CD4-positive, alpha-beta T cell treated with Interleukin-15 for 1 hour (primary cell): ENCODE measurements around the gene CCT7.
"Not testable (repeated sequence)": the region's sequence is repeated elsewhere in the genome, so short reads cannot be mapped to it uniquely, and the experiment has no call there.

Experiments
- DNase-seq: peaks from one replicate; pipeline ENCODE4 v3.0.0-alpha.2; 2020

Gene CCT7

GRCh38 chr2:73233932-73234832 lies at the start of gene CCT7:
TSS of gene CCT7 (plus strand) at chr2:73234308. CDS start at chr2:73234379, 71 bp downstream.
- peak; percentile 90 for DNase-seq

DNA sequence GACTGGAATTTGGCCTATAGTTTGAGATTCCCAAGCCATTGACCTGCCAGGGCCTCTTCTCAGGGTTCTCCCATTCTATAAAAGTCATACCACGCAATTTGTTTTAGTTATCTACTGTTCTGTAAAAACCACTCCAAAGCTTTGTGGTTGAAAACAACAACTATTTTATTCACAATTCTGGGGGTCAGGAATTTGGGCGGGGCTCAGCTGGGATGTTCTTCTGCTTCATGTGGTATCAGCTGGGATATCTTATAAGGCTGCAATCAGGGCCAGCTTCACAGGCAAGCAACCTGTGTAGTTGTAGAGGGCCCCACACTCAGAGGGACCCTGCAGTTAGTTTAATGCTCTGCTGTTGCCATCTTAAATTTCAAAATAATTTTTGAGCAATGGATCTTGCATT lies 48.1 kb upstream of the CCT7 start:
- DNase-seq = no peak

- no peak for DNase-seq
Measured at GRCh38 chr2:73187549-73187948, 46.6 kb upstream of the CCT7 start.

DNA sequence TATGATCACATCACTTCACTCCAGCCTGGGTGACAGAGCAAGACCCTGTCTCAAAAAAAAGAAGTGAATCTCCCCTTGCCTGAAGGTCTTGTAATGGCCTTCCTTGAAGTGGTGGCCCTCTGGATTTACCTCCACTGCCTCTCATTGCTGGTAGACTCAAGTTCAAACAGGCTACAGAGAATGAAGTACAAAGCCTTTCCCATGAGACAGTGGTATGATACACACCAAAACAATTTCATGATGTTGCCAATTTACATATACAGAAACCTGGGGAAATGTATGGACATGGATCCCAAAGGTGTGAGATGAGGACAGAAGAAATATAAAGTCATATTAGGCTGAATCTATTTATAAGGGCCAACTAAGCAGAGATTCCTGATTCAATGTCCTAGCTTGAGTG lies 36.5 kb upstream of the CCT7 start:
- DNase-seq = no peak

- DNase-seq = not testable (repeated sequence)
Measured at GRCh38 chr2:73200281-73200680, 33.8 kb upstream of the CCT7 start.

- DNase-seq = no peak
Measured at GRCh38 chr2:73202156-73203054, 31.7 kb upstream of the CCT7 start, which contains the start of gene NOTO. TSS of gene NOTO (plus strand) at chr2:73202574. CDS start at chr2:73202667, 93 bp downstream.

GRCh38 chr2:73203055-73203681 lies 30.9 kb upstream of the CCT7 start:
- DNase-seq = no peak

GRCh38 chr2:73205611-73206010 lies 28.5 kb upstream of the CCT7 start:
- no peak for DNase-seq

- DNase-seq = no peak
Measured at GRCh38 chr2:73208258-73208657, 25.9 kb upstream of the CCT7 start.

DNA sequence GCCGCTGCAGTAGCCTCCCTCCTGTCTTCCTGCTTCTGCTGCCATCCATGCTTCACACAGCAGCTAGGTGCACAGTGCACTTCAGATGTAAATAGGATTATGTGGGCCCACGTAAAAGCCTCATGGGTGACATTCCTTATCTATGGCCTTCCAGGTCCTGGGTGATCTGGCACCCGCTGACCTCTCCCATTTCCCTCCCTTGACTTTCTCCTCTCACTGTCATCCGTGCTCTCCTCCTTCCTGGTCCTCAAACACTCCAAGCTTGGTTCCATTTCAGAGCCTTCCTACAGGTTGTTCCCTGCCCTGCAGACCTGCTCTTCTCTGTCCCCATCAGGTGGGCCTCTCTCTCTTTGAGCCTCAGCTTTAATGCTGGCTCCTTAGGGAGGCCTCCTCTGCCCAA lies 24.1 kb upstream of the CCT7 start:
- no peak for DNase-seq

GRCh38 chr2:73210696-73211095 lies 23.4 kb upstream of the CCT7 start:
- DNase-seq = no peak

- DNase-seq = no peak
Measured at GRCh38 chr2:73212098-73212447, 22.0 kb upstream of the CCT7 start.

DNA sequence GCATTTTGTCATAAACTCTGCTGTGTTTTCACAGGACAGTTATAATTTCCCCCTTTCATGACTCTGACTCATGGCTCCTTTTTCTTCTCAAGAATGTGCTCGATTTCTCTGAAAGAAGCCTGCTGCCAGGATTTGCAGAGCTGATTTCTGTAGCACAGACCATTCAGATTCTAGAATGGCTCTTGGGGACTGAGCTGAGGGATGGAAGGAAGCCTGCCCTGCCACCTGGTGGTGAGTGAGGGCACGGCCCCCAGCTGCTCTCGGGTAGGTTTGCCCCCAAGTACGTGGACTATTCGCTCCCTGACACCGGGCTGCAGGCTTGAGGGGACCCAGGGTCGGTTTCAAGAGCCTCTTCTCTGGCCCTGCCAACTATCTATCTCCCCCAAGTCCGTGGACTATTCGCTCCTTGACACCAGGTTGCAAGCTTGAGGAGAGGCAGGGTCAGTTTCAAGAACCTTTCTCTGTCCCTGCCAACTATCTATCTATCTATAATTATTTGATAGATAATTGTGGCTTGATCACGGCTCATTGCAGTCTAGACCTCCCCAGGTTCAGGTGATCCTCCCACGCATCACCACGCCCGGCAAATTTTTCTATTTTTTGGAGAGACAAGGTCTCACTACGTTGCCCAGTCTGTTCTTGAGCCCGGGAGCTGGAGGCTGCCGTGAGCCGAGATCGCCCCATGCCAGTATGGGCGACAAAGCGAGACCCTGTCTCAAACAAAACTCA lies 21.5 kb upstream of the CCT7 start:
- DNase-seq = peak; percentile 66

DNA sequence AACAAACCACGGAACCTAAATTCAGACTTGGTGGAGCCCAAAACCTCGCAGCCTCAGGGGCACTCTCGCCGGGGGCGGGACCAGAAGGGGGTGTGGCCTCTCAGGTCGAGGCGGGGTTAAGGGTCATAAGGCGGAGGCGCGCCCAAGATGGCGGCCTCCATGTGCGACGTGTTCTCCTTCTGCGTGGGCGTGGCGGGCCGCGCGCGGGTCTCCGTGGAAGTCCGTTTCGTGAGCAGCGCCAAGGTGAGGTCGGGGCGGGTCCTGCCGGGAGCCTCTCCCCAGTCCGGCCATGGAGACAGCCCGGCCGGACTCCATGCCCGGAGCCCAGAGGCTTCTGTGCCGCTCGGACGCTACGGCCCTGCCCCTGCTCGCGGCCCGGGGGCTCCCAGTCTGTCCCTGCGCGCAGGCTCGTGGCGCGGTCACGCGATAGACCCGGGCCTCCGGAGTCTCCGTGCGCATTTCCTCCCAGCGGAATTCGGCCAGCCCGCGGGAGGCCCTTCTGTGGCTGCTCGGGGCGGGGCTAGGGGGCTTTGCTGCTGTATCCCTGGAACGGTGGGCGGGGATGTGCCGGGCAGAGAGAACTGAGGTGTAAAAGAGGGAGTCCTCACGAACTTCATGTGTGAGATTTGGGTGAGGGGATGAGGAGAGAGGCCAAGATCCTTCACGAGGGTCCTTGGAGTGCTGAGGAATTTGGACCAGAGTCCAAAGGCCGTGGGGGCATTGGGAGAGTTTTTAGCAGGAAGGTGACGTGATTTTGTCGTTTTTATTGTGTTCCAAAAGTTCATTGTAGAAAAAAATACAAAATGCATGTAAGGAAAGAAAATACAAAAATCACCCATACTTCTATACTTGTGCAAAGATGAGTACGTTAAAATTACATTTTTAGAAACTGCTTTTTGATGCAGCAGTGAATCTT lies 19.7 kb upstream of the CCT7 start, which contains the start of gene SMYD5:
Gene SMYD5, plus strand, starts transcription at position 126 of the 916 bp plus-strand sequence. Its CDS starts 22 bp downstream, at position 148.
- peak; percentile 87 for DNase-seq

DNA sequence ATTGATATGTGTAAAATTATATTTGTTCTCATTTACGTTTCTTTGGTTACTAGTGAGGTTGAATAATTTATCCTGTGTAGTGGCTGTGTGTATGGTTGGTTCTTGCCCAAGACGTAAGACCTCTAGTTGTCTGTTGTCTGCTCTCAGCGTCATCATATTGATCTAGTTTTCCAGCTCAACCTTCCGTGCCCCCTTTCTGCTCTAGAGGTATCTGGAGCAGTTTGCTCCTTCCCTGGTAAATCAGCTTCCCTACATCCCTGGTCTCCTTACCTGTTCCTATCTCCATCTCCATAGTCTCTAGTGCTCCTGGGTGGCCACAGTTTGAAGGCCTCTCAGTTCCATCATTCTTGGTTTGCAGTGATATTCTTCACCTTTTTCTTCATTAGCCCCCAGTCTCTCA lies 18.9 kb upstream of the CCT7 start:
- no peak for DNase-seq

DNA sequence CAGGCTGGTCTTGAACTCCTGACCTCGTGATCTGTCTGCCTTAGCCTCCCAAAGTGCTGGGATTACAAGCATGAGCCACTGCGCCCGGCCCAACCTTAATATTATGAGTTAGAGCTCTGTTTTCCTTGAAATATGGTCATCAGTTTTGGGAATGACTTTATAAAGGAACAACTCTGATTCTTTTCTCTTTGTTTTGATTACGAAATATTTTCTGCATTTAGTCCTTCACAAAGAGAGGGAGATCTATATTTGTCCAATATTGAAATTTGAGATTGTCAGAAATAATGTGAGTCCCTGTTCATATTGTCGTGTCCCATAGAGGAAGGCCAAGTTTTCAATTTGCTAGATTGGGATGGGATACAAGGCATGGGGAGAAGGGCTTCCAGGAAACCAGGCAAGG lies 16.9 kb upstream of the CCT7 start:
- DNase-seq = no peak

- DNase-seq = no peak
Measured at GRCh38 chr2:73217826-73218225, 16.3 kb upstream of the CCT7 start.

GRCh38 chr2:73218298-73218697 lies 15.8 kb upstream of the CCT7 start:
- DNase-seq = no peak

- no peak for DNase-seq
Measured at GRCh38 chr2:73223821-73224220, 10.3 kb upstream of the CCT7 start.

- DNase-seq = no peak
Measured at GRCh38 chr2:73225513-73226360, 8.4 kb upstream of the CCT7 start.
